Skin of body (tissue), 2 donors: ENCODE data around the gene PDXK. TPM values are rescaled to one million over a fixed set of nuclear protein-coding genes. Genes with fewer than 3 reads are reported as not detected.

Source experiments
- DNase-seq: peaks from one replicate; lab custom pipeline; 2025; lab: John Stamatoyannopoulos, UW
- total RNA-seq: library from RNA; depleted of rRNA; stranded (reverse); fragments of >200 nt; gene quantifications from one replicate; pipeline ENCODE4 v1.2.3, GENCODE V29; 2014

PDXK gene
- total RNA-seq, 1 donor from 2014 or later = 38.8 TPM

DNA sequence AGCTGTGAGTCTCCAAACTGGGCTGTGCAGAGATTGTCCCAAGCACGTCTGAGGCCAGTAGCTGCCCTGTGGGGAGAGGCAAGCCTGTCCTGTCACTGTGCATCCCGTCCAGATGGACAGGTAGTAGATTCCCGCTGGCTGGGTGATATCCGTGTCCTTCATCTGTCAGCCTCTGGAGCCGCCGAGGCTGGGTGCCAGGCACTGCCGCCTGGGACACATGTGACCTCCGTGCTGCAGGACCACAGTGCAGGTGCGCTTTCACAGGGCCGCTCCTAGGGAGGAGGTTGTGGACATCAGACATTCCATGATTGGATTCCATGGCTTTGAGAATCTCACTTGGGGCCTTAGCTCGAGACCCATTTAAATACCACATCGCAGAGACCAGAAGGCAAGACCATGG lies 4.7 kb downstream of the PDXK start:
- no peak for DNase-seq

DNA sequence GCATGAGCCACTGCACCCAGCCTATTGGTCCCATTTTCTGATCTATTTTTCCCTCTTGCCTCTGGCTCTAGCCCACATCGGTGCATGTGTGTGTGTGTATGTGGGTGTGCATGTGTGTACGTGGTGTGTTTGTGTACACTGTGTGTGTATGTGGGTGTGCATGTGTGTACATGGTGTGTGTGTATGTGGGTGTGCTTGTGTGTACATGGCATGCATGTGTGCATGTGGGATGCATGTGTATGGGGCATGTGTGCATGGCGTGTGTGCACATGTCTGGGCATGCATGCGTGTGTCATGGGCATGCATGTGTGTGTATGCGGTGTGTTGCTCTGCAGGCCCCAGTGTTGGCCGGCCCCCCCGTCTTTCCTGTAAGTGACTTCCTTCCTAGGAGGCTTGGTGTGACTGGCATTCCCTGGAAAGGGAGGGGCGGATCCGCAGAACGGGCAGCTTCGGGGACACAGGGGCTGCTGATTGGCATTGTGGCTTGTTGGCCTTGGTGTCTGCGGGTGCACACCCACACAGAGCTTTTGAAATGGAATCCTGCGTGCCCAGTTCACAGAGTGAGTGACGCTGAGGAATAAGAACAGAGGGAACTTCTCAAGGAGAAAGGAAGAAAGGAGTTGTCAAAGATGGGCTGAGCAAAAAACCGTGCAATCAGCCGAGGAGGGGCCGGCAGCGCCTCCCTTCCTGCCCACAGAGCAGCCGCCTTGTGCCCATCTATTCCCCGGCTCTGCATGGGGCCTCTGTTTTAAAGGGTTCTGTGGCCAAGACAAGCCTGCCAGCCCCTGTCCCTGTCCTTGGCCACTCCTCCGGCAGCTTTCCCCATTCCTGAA lies 8.0 kb downstream of the PDXK start:
- no peak for DNase-seq

DNA sequence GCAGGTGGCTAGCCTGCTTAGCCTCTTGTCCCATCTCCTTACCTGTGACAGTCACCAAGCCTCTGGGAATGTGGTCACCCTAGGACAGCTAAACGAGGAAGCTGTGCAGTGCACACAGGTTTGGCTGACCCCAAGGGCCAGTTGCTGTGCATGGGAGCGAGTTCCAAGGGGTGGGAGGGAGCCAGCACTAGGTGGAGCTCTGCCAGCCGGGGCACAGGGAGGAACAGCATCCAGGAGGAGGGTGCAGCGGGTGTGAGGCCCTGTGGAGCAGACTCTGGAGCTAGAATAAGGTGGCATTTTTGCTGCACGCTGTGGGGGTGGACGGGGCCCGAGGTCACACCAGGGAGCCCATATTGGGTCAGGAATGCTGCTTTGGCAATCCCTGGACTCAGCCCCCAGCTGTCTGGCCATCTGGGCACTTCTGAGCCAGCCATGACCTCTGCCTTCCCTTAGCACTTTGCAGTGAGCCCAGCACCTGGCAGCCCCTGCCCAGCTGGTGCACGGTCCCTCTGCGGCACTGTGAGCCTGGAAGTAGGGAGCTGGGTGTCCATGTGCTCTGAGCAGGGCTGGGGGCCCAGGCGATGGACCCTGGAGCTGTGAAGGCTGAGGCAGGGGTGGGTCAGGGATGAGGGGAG lies 8.7 kb downstream of the PDXK start:
- no peak for DNase-seq

DNA sequence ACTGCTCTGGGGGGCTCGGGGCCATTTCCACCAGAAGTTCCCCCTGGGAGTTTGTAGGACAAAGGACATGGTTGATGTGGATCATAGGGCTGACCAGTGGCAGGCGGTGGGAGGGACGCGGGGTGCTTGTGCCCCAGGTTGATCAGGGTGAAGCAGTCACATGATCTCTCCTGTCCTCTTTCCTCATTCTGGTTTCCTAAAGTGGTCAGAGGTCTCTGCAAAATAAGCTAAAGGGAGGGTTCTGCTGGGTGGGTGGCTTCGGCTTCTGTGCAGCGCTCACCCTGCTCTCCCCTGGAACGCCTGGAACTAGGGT lies 9.2 kb downstream of the PDXK start:
- DNase-seq = no peak

DNA sequence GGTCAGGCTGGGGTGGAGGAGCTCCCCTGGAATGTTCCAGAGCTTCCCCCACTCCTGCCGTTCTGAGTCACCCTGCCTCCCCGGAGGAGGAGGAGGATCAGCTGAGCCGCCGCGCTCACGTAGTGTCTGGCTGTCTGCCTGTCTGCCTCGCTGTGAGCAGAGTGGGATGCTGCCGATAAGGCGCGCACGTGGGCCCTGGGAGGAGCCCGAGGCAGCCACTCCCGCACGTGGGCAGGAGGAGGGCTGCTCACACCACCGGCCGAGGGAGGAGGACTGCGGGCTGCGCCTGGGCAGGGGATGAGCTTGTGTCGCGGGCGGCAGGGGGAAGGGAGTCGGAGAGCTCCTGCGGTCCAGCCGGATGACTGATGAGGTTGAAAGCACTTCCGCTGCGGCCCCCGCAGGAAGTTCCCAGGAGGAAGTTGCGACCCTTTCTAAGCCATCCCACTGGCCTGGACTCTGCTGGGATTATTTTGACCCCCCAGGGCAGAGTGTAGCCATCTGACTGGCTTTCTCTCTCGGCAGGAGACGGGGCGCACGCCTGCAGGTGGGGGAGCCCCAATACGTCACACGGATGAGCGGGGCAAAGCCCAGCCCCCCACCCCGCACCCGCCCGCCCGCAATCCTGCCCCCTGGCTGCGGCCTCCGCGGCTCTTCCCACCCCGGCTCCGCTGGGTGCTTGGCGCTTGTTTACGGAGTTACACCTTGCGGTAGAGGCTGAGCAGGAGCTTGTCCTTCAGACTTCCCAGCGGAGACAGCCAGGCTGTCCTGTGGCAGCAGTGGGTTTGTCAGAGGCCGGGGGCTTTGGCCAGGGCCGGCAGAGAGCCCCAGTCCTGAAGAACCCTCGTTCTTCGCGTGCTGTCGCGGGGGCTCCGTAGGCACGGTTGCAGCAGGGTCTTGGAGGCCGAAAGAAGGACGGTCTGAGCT lies 9.8 kb downstream of the PDXK start:
- peak; percentile 68 for DNase-seq

DNA sequence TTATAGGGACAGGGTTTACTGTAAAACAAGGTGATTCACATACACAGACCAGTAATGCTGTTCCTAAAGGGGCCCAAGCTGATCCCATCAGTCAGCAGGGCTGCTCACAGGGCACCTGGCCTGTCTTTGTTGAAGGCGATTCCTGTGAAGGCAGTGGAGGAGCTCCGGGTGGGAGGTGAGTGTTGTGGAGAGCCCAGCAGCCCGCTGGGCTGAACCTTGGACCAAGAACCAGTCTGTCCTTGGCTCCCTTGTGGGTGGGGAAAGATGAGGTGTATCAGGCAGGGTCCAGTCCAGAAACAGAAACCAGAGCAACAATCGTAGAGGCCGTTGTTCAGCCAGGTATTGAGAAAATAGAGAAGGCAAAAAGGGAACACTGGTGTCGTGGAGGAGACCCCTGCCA lies 12.5 kb downstream of the PDXK start:
- DNase-seq = no peak

DNA sequence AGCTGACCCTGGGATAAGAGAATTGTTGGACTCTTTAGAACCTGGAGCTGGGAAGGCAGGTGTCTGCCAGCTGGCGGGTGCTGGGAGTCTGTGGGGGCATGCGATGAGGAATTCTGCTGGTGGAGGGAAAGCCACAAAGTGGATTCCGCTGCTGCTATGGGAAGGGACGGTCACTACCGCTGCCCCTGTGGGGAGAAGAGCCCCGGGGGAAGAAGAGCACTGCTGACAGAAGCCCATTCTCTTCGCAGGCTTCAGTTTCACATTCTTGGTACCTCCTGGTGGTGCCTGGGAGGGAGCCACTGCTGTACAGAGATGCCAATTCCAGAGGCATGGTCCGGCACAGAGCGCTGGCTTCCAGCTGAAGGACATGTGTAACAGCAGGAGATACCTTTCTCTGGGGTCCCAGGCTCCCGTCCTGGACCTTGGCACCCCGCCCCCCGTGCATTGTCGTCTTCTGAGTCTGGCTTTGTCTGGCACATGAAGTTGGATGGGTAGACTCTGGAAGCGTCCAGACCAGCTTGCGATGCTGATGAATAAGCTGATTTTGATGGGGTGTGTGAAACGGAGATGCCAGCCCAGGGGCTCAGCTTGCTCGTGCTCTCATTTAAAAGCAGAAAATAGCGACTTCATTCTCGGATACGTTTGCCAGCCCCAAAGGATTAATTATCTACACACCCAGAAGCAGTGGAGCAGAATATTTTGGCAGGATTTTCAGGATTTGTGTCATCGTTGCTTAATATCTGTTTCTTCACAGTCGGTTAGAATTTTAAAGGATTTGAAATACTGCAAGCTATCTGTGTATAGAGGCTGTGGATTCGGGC lies 13.2 kb downstream of the PDXK start:
- peak; percentile 42 for DNase-seq

DNA sequence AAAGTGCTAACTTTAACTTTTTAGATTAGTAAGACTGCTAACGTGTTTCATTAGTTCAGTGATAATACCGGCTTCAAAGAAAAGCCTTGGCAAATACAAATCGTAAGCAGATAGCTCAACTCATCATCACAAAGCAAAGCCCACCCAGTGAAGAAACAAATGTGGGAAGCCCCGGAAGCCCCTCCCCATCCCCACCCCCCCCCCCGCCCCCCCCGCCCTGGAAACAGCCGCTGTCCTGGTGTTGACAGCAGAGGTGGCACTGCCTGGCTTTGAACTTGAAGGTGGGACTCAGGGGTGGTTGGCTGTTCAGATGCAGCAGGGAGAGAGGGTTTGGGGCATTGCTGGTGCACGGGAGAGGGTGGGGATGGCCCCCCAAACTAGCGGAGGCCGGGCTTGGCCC lies 14.1 kb downstream of the PDXK start:
- no peak for DNase-seq

DNA sequence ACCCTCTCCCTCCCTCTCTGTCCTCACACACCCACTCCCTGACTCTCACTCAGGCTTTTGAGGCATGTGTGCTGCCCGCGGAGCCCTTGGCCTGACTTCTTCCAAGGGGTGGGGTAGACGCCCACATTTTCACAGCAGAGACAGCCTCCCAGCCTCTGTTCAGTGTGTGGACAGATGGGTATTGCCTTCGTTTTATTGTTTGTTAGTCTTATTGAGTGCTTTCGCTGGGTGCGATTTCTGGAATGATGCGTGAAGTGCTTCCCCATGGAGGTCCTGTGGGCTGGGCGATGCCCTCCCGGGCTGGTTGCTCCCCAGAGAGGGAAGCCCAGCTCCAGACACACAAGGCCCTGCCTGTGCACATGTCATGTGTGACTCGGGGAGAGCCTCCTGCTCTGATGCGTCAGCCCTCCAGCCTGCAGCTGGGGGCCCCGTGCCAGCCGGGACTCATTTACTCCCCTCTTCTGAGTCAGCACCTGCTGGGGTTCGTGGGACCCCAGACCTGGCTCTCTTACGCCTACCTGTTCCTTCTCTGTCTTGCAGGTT lies 14.7 kb downstream of the PDXK start:
- no peak for DNase-seq

DNA sequence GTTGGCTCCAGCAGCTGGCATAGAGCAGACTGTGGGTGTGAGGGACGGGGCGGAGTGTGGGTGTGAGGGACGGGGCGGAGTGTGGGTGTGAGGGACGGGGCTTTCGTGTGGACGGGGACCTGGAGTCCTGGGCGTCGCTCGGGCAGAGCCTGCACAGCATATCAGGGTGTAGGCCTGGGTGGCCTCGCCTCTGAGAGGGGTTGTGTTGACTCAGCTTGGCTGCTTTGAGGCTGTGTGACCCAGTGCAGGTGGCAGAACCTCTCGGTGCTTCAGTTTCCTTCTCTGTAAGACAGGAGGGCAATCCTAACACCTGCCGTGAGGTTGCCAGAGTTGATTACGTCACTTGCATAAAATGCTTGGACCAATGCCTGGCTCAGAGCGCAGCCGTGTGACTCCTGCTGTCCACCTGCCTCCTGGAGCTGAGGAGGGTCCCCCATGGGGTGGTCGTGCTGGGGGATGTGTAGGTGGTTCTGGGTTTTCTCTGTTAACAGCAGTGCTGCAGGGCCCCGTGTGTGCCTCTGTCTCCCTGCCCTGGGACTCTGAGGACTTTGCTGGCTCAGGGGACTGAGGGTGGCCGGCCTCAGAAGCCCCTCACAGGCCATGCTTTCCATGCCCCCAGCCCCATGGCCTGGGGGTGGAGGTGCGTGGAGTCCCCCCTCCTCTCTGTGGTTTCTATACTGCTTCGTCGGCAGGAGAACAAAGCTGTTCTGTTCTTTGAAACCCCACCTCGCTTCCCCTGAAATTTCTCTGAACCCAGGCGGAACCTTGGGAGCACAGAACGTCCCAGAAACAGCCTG lies 15.4 kb downstream of the PDXK start:
- DNase-seq = no peak

DNA sequence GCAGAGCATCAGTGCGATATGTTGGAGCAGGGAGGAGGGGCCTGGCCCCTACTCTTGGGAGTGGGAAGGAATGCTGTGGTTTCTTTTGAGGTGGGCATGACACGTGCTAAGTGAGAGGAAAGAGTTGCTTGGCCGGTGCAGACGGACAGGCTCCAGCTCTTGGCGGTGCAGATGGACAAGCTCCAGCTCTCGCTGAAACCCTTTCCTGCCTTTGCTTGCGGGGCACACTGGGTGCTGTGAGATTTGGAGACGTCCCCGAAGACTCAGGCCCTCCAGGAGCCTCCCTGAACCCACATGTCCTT lies 15.9 kb downstream of the PDXK start:
- DNase-seq = no peak

DNA sequence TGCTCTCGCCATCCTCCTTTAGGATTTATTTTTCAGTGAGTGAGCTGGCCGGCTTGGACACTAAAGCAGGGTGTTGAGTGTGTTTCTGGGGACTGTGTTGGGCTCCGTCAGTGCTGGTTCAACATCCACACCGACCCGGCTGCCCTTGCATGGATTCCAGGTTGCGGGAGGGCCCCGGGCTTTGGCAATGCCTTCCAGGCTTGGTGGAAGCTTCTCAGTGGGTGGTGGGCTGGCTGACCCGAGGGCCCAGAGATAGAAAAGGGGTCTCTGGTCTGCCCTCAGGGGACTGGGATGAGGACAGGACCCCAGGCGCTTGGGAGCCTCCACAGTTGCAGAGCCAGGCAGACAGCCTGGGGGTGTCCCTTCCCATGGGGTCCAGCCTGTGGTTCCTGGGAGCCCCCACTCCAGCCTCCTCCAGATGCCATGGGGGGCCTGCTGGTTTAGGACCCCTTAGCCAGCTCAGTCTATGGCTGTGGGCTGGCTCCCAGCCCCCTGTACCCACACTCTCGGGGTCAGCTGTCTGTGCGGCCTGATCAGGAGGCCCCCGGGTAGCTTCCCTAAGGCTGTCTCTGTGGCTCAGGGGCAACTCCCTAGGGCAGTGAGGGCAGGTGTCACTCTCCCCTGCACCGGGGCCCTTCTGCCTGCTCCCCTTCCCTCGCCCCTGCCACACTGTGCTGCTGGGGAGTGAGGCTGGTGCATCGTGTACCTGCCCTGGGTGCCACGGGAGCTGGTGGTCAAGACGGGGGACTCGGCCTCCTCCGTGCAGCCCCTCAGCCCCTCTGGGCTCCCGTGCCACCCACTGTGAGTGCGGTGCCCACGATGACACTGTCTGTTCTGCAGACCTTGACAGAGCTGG lies 16.5 kb downstream of the PDXK start:
- DNase-seq = no peak

DNA sequence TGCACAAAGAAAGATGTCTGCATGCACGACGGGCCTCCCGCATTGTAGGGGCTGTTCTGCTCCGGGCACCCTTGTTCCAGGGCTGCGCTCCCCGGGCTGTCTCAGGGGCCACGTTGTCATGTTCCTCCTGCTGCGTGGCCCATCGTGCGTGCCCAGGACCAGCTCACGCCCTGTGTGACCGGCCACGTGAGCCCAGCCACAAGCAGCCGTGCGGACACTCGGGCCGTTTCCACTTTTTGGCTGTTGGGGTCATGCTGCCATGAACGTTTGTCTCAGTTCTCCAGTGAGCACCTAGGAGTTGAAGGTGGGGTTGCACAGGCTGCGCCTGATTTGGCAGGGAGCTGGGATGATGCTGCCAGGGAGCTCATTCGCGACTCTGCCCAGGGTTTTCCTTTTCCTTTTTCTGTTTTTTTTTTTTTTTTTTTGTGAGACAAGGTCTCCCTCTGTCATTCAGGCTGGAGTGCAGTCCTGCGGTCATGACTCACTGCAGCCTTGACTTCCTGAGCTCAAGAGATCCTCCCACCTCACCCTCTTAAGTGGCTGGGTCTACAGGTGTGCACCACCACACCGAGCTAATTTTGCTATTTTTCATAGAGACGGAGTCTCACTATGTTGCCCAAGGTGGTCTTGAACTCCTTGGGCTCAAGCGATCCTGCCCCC lies 17.4 kb downstream of the PDXK start:
- DNase-seq = no peak

DNA sequence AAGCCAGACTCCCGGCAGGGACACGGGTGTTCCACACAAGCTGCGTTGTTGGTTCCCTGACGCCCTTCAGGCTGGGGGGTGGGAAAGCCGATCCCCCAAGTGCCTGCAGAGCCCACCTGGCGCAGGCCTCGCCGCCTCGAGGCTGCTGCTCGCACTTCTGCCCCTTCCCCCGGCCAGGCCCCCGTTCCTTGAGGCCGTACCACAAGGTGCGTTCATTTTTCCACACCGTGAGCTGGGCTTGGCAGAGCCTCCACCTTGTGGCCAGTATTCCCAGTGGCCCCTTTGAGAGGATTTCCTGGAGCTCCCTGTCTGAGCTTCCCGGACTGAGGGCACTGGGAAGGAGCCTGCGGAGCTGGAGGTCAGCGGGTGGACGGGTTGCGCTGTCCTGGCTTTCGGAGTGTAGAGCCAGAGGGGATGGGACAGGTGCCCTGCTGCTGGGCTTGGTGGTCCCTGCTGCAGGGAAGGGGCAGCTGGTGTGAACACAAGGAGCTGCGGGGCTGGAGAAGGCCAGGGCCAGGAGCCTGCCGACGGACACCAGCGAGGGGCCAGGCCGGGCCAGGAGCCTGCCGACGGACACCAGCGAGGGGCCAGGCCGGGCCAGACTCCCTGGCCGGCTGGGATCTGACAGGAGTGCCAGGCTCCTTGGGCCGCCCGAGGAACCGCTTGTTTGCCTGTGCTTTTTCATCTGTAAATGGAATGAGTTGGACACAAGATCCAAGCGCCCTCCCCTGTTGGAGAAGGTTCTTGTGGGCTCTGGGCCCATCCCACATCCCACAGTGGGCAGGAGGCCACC lies 18.4 kb downstream of the PDXK start:
- no peak for DNase-seq

DNA sequence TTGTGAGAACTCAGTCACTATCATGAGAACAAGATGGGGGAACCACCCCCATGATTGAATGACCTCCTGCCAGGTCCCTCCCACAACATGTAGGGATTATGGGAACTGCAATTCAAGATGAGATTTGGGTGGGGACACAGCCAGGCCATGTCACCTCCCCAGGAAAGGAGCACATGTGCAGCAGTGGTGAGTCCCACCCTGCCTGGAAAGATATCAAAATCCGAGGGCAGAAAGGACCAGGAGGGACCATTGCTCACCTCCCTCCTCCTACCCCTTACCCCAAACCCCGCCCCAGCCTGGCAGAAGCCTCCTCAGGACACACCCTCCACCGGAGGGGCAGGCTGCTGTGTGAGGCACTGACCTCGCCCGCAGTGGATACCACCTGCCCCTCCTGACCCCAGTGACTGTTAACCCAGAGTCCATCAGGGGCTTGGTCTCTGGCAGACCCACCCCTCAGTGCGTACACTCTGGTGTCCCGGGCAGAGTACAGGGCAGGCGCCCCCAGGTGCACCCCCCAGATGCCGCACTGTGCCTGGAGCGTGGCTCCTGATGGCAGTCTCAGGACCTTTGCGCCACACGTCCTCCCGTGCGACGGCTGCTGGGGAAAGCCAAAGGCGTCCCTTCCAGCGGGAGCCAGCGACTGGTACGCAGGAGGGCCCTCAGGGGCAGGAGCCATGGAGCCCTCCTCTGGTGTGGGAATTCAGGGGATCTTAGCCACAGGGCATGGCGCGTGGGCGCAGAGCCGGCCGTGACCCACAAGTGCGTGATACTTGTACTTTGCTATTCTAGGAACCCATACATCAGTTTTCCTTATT lies 20.9 kb downstream of the PDXK start:
- DNase-seq = no peak

DNA sequence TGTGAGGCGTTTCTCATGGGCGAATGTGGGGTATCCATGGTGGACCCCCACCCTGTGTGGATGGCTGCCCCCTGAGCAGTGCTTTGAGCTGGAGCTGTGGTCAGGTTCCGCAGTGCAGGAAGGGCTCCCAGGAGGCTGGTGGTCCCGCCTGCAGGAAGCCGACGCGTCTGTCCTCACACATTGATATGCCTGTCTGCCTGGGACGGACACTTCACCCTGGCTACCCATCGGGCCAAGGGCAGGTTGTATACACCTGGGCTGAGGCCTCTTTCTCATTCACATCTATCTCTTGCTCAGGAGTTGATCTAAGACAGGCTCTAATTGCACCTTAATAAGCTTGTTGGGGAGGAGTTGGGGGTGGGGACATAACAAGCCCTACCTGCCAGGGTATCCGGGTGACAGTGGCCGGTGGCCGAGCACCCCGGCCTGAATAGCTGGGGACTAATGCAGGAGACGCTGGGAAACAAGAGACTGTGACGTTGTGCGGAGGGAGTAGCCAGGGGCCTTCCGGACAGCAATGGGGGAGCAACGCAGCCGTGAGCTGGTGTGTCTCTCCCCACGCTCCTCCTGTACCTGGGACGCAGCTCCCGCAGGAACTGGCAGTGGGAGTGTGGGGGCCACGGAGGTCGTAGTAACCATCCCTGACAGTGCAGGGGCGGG lies 21.7 kb downstream of the PDXK start:
- no peak for DNase-seq
